DND-41 (cell line): ENCODE results near the gene WDR44.

Source experiments
- ATAC-seq: fragments of 200-7000 bp; cut with Tn5 transposase; 3 replicates; pipeline ENCODE4 v1.9.1; 2021; ENCODE audit warnings: low read depth; ENCODE audit not compliant: insufficient read depth
- DNase-seq: peaks from one replicate; pipeline ENCODE4 v3.0.0-alpha.2; 2020
- H2AFZ ChIP-seq: 2 replicates; pipeline ENCODE4 v1.6.0; 2012; ENCODE audit warnings: low read depth, low read length
- H3K27ac ChIP-seq: 2 replicates; pipeline ENCODE4 v1.5.1; 2012; ENCODE audit warnings: low read length, inconsistent platforms
- H3K27me3 ChIP-seq: fragments of 200-600 bp; sonication (generic); 2 replicates; pipeline ENCODE4 v1.6.0; 2012; ENCODE audit warnings: low read length, mild to moderate bottlenecking, inconsistent platforms; ENCODE audit not compliant: insufficient read depth, poor library complexity
- H3K36me3 ChIP-seq: 2 replicates; pipeline ENCODE4 v1.5.1; 2012; ENCODE audit warnings: low read length, inconsistent platforms; ENCODE audit not compliant: insufficient read depth
- H3K4me1 ChIP-seq: 2 replicates; pipeline ENCODE4 v1.5.1; 2012; ENCODE audit warnings: mild to moderate bottlenecking, low read length; ENCODE audit not compliant: insufficient read depth
- H3K4me2 ChIP-seq: 2 replicates; pipeline ENCODE4 v1.6.0; 2012; ENCODE audit warnings: mild to moderate bottlenecking, moderate library complexity, low read length, inconsistent platforms; ENCODE audit not compliant: insufficient read depth
- H3K4me3 ChIP-seq, 2 experiments: fragments of 200-600 bp in 1 of 2; shearing (Covaris generic) in 1 of 2; 2 replicates each; pipeline ENCODE4 v1.5.1; 2012 to 2016; ENCODE audit warnings: inconsistent platforms in 2 of 2, low read length in 2 of 2, mild to moderate bottlenecking in 2 of 2, low read depth in 1 of 2, moderate library complexity in 1 of 2
- H3K79me2 ChIP-seq: 2 replicates; pipeline ENCODE4 v1.6.0; 2012; ENCODE audit warnings: low read length, inconsistent platforms; ENCODE audit not compliant: insufficient read depth
- H3K9ac ChIP-seq: 2 replicates; pipeline ENCODE4 v1.6.0; 2012; ENCODE audit warnings: low read depth, mild to moderate bottlenecking, inconsistent platforms, low read length, moderate library complexity
- H3K9me3 ChIP-seq: 2 replicates; pipeline ENCODE4 v1.5.1; 2012; ENCODE audit warnings: low read length, moderate library complexity, mild to moderate bottlenecking, inconsistent platforms; ENCODE audit not compliant: insufficient read depth, severe bottlenecking
- H4K20me1 ChIP-seq: 2 replicates; pipeline ENCODE4 v1.6.0; 2012; ENCODE audit warnings: low read length; ENCODE audit not compliant: insufficient read depth
- CTCF ChIP-seq: IDR thresholded peaks from 2 replicates; pipeline ENCODE4 v1.5.1; 2012; ENCODE audit warnings: borderline replicate concordance, low read length, moderate library complexity, mild to moderate bottlenecking; ENCODE audit not compliant: poor library complexity, severe bottlenecking; ENCODE audit errors: extremely low read depth
- EZH2 ChIP-seq: IDR thresholded peaks from 3 replicates; pipeline ENCODE4 v1.6.1; 2012; ENCODE audit warnings: borderline replicate concordance, low read depth, mild to moderate bottlenecking, moderate library complexity, low read length, inconsistent platforms; ENCODE audit not compliant: severe bottlenecking

WDR44 gene

DNA sequence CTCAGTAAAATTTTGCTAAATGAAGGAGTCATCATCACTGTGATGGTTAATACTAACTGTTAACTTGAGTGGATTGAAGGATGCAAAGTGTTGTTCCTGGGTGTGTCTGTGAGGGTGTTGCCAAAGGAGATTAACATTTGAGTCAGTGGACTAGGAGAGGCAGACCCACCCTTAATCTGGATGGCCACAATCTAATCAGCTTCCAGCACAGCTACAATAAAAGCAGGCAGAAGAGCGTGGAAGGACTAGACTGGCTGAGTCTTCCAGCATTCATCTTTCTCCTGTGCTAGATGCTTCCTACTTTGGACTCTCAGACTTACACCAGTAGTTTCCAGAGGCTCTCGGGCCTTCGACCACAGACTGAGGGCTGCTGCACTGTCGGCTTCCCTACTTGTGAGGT, 21.3 kb upstream of the WDR44 start:
- TF ChIP-seq EZH2 (no peak), CTCF (no peak)
- no peak overlapping the region for H3K4me2 ChIP-seq
- H3K9ac ChIP-seq: no peak overlapping the region
- H3K27me3 ChIP-seq: no peaks in the 10 kb centered on the region
- no peak for DNase-seq
- H3K36me3 ChIP-seq: no peaks in the 10 kb centered on the region
- no peak overlapping the region for H2AFZ ChIP-seq
- ATAC-seq: no peak
- H3K4me3 ChIP-seq: no peak overlapping the region
- no peak overlapping the region for H3K27ac ChIP-seq
- H3K4me1 ChIP-seq: no peaks in the 10 kb centered on the region
- H3K9me3 ChIP-seq: no peaks in the 10 kb centered on the region
- H3K79me2 ChIP-seq: no peaks in the 10 kb centered on the region
- no peaks in the 10 kb centered on the region for H4K20me1 ChIP-seq

DNA sequence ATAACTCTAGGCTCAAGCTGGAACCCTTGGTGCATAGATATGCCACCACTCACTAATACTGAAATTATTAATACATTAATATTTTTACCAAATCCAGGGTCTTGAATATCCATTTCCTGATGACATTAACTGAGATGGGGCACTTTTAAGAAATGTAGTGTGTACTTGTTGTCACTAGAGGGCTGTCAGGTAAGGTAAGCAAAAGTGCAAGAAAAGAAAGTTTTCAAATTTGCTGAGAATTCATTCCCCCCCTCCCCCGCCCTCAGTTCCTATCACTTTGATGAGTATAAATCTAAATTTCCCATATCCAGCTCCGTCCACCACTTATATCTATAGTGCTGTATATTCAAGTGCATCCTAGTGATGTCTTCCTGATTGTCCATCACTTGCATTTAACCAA, 20.5 kb upstream of the WDR44 start:
- ATAC-seq (no peak; the same call in 2 of the 3 replicates), DNase-seq (no peak)
- H3K4me3 ChIP-seq: no peak overlapping the region
- no peaks in the 10 kb centered on the region for H3K9me3 ChIP-seq
- no peaks in the 10 kb centered on the region for H3K79me2 ChIP-seq
- no peak overlapping the region for H3K4me2 ChIP-seq
- no peak overlapping the region for H3K9ac ChIP-seq
- no peaks in the 10 kb centered on the region for H3K36me3 ChIP-seq
- no peaks in the 10 kb centered on the region for H3K27me3 ChIP-seq
- no peaks in the 10 kb centered on the region for H4K20me1 ChIP-seq
- H2AFZ ChIP-seq: no peak overlapping the region
- TF ChIP-seq EZH2 (no peak), CTCF (peak; percentile 32)
- no peak overlapping the region for H3K27ac ChIP-seq
- H3K4me1 ChIP-seq: no peaks in the 10 kb centered on the region

DNA sequence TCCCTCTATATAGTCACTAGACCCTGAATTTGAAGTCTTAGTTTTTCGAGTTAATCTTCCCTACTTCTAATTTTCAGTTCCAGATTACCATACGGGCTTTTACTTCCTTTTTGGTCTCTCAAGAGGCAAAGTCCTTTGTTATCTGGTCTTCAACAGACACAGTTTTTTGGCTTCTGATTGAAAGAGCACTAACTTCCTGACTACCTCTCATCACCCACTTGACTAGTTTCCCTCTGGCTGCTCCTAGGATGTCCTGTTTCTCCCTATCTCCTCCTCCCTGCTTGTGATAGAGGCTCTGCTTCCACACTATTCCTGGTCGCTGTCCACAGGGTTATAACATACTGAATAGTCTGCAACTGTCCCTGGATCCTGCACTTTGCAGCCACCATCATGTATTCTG, 16.7 kb upstream of the WDR44 start:
- Histone ChIP-seq H3K27ac (no peak overlapping the region), H3K79me2 (no peaks in the 10 kb centered on the region), H3K4me3 (no peak overlapping the region), H3K4me2 (no peak overlapping the region), H3K4me1 (no peaks in the 10 kb centered on the region), H3K9me3 (no peaks in the 10 kb centered on the region), H3K27me3 (no peaks in the 10 kb centered on the region), H2AFZ (no peak overlapping the region), H4K20me1 (no peaks in the 10 kb centered on the region), H3K36me3 (no peaks in the 10 kb centered on the region), H3K9ac (no peak overlapping the region)
- TF ChIP-seq EZH2: no peak
- TF ChIP-seq CTCF: no peak
- ATAC-seq: no peak
- DNase-seq: no peak

- H3K4me1 ChIP-seq: no peaks in the 10 kb centered on the region
- TF ChIP-seq CTCF: no peak
- no peak for TF ChIP-seq EZH2
These were observed 8.2 kb upstream of the WDR44 start for GRCh38 chrX:118337687-118338086.

More at GRCh38 chrX:118337687-118338086, 8.2 kb upstream of the WDR44 start:
- H3K9me3 ChIP-seq: no peaks in the 10 kb centered on the region
- H3K4me2 ChIP-seq: no peak overlapping the region
- no peak overlapping the region for H3K4me3 ChIP-seq
- no peak for ATAC-seq
- no peaks in the 10 kb centered on the region for H4K20me1 ChIP-seq
- H3K79me2 ChIP-seq: no peaks in the 10 kb centered on the region
- no peak overlapping the region for H3K9ac ChIP-seq
- H3K27ac ChIP-seq: no peak overlapping the region
- no peak for DNase-seq
- no peaks in the 10 kb centered on the region for H3K36me3 ChIP-seq
- no peak overlapping the region for H2AFZ ChIP-seq
- no peaks in the 10 kb centered on the region for H3K27me3 ChIP-seq
